Measurements from ENCODE around the gene ABCB10.

The ABCB10 gene

GRCh38 chr1:229557913-229558414 is 543 bp downstream of the ABCB10 start:
- peak overlapping the region; percentile 73 for H3K4me3 ChIP-seq (ENCODE audit: low read depth, low read length)
- no peaks in the 10 kb centered on the region; the same call in none of the 2 replicates for H3K4me1 ChIP-seq
- H3K36me3 ChIP-seq: no peaks in the 10 kb centered on the region
- no peaks in the 10 kb centered on the region for H3K27me3 ChIP-seq
- peak; percentile 55 for DNase-seq
- no peak for TF ChIP-seq CTCF (IDR thresholded peaks at IDR 0.05; ENCODE audit: low read depth, low read length)
- H3K9me3 ChIP-seq: no peaks in the 10 kb centered on the region

DNA sequence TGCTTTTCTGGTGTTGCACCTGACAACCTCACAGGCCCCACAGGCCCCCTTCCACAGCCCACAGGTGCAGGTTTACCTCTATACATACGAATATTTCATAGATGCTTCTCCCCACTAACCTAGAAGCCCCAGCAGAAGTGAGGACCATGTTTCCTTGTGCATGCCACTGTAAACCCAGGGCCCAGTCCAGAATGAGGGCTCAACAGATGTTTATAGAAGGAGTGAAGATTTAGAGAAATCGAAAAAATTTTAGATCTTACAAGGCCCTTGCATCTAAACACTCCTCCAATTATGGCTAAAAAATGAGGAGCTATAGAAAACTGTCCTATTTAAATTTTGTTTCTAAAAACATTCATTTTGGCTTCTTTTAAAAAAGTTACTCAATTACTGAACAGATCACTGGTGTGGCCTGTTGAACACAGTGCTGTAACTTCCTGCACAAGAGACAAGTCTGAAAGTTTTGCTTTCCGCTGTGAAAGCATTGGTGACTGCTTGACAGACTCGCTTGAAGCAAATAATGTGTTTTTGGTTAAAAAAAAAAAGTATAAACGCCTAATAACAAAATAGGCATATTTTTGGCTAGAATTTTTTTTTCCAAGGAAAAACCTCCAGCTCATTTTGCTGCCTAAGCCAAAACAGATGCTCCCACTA is 1.2 kb downstream of the ABCB10 start:
- no peak for TF ChIP-seq CTCF (IDR thresholded peaks at IDR 0.05; ENCODE audit: low read depth, low read length)
- no peaks in the 10 kb centered on the region for H3K27me3 ChIP-seq
- H3K4me3 ChIP-seq (ENCODE audit: low read depth, low read length): peak overlapping the region; percentile 73

GRCh38 chr1:229554886-229555621 is 3.5 kb downstream of the ABCB10 start:
- Histone ChIP-seq H3K27me3 (no peaks in the 10 kb centered on the region), H3K4me3 (ENCODE audit: low read depth, low read length) (no peak overlapping the region), H3K9me3 (no peaks in the 10 kb centered on the region), H3K36me3 (no peaks in the 10 kb centered on the region), H3K4me1 (no peaks in the 10 kb centered on the region; the same call in none of the 2 replicates)
- no peak for TF ChIP-seq CTCF (IDR thresholded peaks at IDR 0.05; ENCODE audit: low read depth, low read length)
- no peak for DNase-seq

More for the DNA sequence above, 1.2 kb downstream of the ABCB10 start:
- no peak for DNase-seq
- no peaks in the 10 kb centered on the region for H3K36me3 ChIP-seq
- no peaks in the 10 kb centered on the region for H3K9me3 ChIP-seq
- no peaks in the 10 kb centered on the region; the same call in none of the 2 replicates for H3K4me1 ChIP-seq

DNA sequence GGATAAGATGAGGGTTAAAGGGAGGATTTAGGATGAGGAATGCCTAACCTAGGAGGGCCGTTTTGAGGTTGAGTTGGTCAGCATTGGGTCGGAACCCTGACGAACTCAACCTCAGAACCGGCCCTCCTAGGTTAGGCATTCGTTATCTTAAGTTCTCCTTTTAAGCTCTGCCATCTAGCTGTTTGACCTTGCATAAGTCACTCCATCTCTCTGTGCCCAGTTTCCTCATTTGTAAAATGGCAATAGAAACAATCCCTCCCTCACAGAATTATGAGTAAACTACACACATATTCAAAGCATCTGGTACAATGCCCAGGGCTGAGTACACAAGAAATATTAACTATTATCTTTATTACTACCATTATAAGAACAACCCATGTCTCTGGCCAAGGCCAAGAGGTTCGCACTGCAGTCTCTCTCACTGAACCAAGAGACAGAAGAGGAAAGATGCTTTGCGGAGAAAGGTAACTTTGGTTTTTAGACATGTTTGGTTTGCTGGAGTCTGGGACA is 4.8 kb downstream of the ABCB10 start:
- DNase-seq: no peak
- no peaks in the 10 kb centered on the region for H3K9me3 ChIP-seq
- no peaks in the 10 kb centered on the region for H3K27me3 ChIP-seq
- TF ChIP-seq CTCF (IDR thresholded peaks at IDR 0.05; ENCODE audit: low read depth, low read length): no peak
- H3K4me1 ChIP-seq: no peaks in the 10 kb centered on the region; the same call in none of the 2 replicates
- H3K36me3 ChIP-seq: peaks cover 8% of the 10 kb centered on the region
- H3K4me3 ChIP-seq (ENCODE audit: low read depth, low read length): no peak overlapping the region

GRCh38 chr1:229552732-229553131 is 5.8 kb downstream of the ABCB10 start:
- H3K36me3 ChIP-seq: peaks cover 11% of the 10 kb centered on the region
- no peak for DNase-seq
- H3K27me3 ChIP-seq: no peaks in the 10 kb centered on the region
- no peak for TF ChIP-seq CTCF (IDR thresholded peaks at IDR 0.05; ENCODE audit: low read depth, low read length)
- no peaks in the 10 kb centered on the region; the same call in none of the 2 replicates for H3K4me1 ChIP-seq
- no peak overlapping the region for H3K4me3 ChIP-seq (ENCODE audit: low read depth, low read length)
- no peaks in the 10 kb centered on the region for H3K9me3 ChIP-seq

All from BE2C (cell line).